CD4-positive, alpha-beta T cell (primary cell): ENCODE results near the gene ZBTB7C. TPM values are rescaled to one million over a fixed set of nuclear protein-coding genes. Genes with fewer than 3 reads are reported as not detected.

Experiments
- ATAC-seq: fragments of 200-7000 bp; cut with Tn5 transposase; one replicate; pipeline ENCODE4 v1.10.0; 2022; ENCODE audit warnings: mild to moderate bottlenecking; ENCODE audit not compliant: poor library complexity
- CTCF ChIA-PET: fragments of 350-600 bp; sonication (Branson Sonifier 250); formaldehyde crosslinking; loops from one replicate; lab custom pipeline; 2021; ENCODE audit warnings: antibody characterized with exemption, inconsistent platforms; lab: Charles Lee
- POLR2A ChIA-PET: fragments of 350-600 bp; sonication (Branson Sonifier 250); formaldehyde crosslinking; loops from one replicate; lab custom pipeline; 2021; ENCODE audit warnings: antibody characterized with exemption, inconsistent platforms; lab: Charles Lee
- DNase-seq, 14 experiments: peaks; one replicate each; pipeline ENCODE4 v3.0.0-alpha.2; 2013 to 2020; ENCODE audit warnings: mixed read lengths in 2 of 14
- H3K27ac ChIP-seq, 2 donors: one replicate each; pipeline versions ENCODE4 v1.5.1 to v1.7.0; 2013; ENCODE audit warnings: low read length in 2 of 2, low read depth in 1 of 2, mild to moderate bottlenecking in 1 of 2
- H3K27me3 ChIP-seq, 2 experiments: 1 replicate in 1 of 2; 2 replicates in 1 of 2; pipeline versions ENCODE4 v1.6.1 to v1.7.0; 2013; ENCODE audit warnings: low read length in 2 of 2, control low read depth in 1 of 2, mild to moderate bottlenecking in 1 of 2, moderate library complexity in 1 of 2; ENCODE audit not compliant: insufficient read depth in 2 of 2, control insufficient read depth in 1 of 2
- H3K36me3 ChIP-seq: one replicate; pipeline ENCODE4 v1.6.1; 2013; ENCODE audit warnings: low read length, control low read depth; ENCODE audit not compliant: insufficient read depth
- H3K4me1 ChIP-seq: one replicate; pipeline ENCODE4 v1.6.1; 2013; ENCODE audit warnings: low read length, control low read depth; ENCODE audit not compliant: insufficient read depth
- H3K4me3 ChIP-seq: one replicate; pipeline ENCODE4 v1.5.1; 2013; ENCODE audit warnings: mild to moderate bottlenecking, low read length, moderate library complexity
- H3K9me3 ChIP-seq, 2 experiments: 1 replicate in 1 of 2; 2 replicates in 1 of 2; pipeline versions ENCODE4 v1.6.1 to v1.7.0; 2013; ENCODE audit warnings: low read length in 2 of 2, mild to moderate bottlenecking in 2 of 2, control low read depth in 1 of 2, moderate library complexity in 1 of 2; ENCODE audit not compliant: control insufficient read depth in 1 of 2, insufficient read depth in 1 of 2
- H3K27ac Mint-ChIP-seq: one replicate; pipeline ENCODE4 v1.8.0; 2020; ENCODE audit warnings: mixed read lengths
- H3K27me3 Mint-ChIP-seq: one replicate; pipeline ENCODE4 v1.8.0; 2021; ENCODE audit warnings: mixed read lengths
- H3K36me3 Mint-ChIP-seq: one replicate; pipeline ENCODE4 v1.8.0; 2021; ENCODE audit warnings: low read depth, mixed read lengths
- H3K4me1 Mint-ChIP-seq: one replicate; pipeline ENCODE4 v1.8.0; 2021; ENCODE audit warnings: low read depth, mixed read lengths
- H3K4me3 Mint-ChIP-seq: one replicate; pipeline ENCODE4 v1.8.0; 2020; ENCODE audit warnings: mild to moderate bottlenecking, mixed read lengths
- H3K9me3 Mint-ChIP-seq: one replicate; pipeline ENCODE4 v1.8.0; 2020; ENCODE audit warnings: mixed read lengths
- intact Hi-C, 2 experiments: fragments of 100-400 bp; cut with DNase I in 1 of 2; cut with micrococcal nuclease in 1 of 2; formaldehyde crosslinking; loops; one replicate each; pipeline versions ENCODE4 v1.15.1 to v1.9.0; 2023 to 2025; cut with DNase I, micrococcal nuclease
- total RNA-seq, 174 experiments: library from RNA in 2 of 174; stranded (reverse) in 2 of 174; gene quantifications; one replicate each; pipeline ENCODE4 v1.2.3 and lab custom pipeline; 2021 to 2026
- TF ChIP-seq, protein P1 (sequence below): fragments of 200-600 bp; IDR thresholded peaks from one replicate; pipeline ENCODE4 v1.8.0; 2022; ENCODE audit warnings: antibody characterized with exemption, mild to moderate bottlenecking

ZBTB7C gene
- total RNA-seq, 2 experiments from 2014 or later = not detected

DNA sequence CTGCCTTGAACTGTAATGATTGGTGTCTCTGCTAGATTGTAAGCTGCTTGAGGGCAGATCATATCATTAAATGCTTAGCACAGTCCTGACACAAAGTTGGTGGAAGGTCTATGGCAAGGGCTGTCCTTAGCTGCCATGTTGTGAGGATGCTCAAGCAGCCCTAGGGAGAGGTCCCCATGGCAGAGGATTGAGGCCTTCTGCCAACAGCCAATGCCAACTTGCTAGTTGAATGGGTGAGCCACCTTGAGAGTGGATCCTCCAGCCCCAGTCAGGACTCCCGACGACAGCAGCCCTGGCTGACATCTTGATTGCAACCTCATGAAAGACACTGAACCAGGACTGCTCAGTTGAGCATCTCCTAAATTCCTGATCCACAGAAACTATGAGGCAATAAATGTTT is 363.4 kb downstream of the ZBTB7C start:
- TF ChIP-seq, protein P1, sequence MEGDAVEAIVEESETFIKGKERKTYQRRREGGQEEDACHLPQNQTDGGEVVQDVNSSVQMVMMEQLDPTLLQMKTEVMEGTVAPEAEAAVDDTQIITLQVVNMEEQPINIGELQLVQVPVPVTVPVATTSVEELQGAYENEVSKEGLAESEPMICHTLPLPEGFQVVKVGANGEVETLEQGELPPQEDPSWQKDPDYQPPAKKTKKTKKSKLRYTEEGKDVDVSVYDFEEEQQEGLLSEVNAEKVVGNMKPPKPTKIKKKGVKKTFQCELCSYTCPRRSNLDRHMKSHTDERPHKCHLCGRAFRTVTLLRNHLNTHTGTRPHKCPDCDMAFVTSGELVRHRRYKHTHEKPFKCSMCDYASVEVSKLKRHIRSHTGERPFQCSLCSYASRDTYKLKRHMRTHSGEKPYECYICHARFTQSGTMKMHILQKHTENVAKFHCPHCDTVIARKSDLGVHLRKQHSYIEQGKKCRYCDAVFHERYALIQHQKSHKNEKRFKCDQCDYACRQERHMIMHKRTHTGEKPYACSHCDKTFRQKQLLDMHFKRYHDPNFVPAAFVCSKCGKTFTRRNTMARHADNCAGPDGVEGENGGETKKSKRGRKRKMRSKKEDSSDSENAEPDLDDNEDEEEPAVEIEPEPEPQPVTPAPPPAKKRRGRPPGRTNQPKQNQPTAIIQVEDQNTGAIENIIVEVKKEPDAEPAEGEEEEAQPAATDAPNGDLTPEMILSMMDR = no peak
- no peak for DNase-seq
- H3K36me3 ChIP-seq = no peaks in the 10 kb centered on the region
- H3K4me1 Mint-ChIP-seq = no peaks in the 10 kb centered on the region
- ATAC-seq = no peak
- H3K36me3 Mint-ChIP-seq = no peaks in the 10 kb centered on the region
- POLR2A ChIA-PET = no interaction called here
- H3K4me1 ChIP-seq = no peaks in the 10 kb centered on the region
- no peak overlapping the region for H3K4me3 ChIP-seq
- no peak overlapping the region for H3K27ac ChIP-seq
- CTCF ChIA-PET = no interaction called here
- intact Hi-C loops = no loop called here
- no peak overlapping the region for H3K27ac Mint-ChIP-seq
- peaks cover 0 to 2% of the 10 kb centered on the region in 2 experiments for H3K27me3 ChIP-seq
- H3K4me3 Mint-ChIP-seq = no peak overlapping the region
- peaks cover 0 to 14% of the 10 kb centered on the region in 2 experiments for H3K9me3 ChIP-seq
- peaks cover 4% of the 10 kb centered on the region for H3K9me3 Mint-ChIP-seq
- H3K27me3 Mint-ChIP-seq = peaks cover 25% of the 10 kb centered on the region

DNA sequence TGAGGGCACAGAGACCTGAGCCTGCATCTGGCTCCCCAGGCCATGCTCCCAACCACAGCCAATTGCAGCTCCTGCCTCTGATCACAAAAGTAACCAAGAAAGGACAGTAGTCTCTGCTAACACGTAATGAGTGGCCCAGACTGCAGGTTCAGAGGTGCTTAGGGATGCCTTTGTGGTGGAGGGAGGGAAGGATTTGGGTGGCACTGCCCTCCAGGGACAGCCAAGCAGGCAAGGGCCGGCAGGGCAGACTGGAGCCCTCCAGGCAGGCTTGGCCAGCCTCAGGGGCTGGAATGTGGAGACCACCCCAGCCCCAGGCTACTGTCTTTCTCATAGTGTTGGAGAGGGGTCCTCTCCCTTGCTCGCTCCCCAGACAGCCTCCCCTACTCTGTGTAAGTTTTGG is 364.2 kb downstream of the ZBTB7C start:
- intact Hi-C loops = no loop called here
- H3K36me3 Mint-ChIP-seq = no peaks in the 10 kb centered on the region
- H3K4me3 Mint-ChIP-seq = no peak overlapping the region
- no peaks in the 10 kb centered on the region for H3K4me1 Mint-ChIP-seq
- H3K27ac Mint-ChIP-seq = no peak overlapping the region
- H3K4me3 ChIP-seq = no peak overlapping the region
- H3K9me3 ChIP-seq = peaks cover 0 to 16% of the 10 kb centered on the region in 2 experiments
- peaks cover 4% of the 10 kb centered on the region for H3K9me3 Mint-ChIP-seq
- no peak for ATAC-seq
- H3K27me3 Mint-ChIP-seq = peaks cover 25% of the 10 kb centered on the region
- no peak for DNase-seq
- H3K4me1 ChIP-seq = no peaks in the 10 kb centered on the region
- TF ChIP-seq, protein P1 = no peak
- peaks cover 0 to 2% of the 10 kb centered on the region in 2 experiments for H3K27me3 ChIP-seq
- H3K27ac ChIP-seq = no peak overlapping the region
- ChIA-PET CTCF (no interaction called here), POLR2A (no interaction called here)
- no peaks in the 10 kb centered on the region for H3K36me3 ChIP-seq

DNA sequence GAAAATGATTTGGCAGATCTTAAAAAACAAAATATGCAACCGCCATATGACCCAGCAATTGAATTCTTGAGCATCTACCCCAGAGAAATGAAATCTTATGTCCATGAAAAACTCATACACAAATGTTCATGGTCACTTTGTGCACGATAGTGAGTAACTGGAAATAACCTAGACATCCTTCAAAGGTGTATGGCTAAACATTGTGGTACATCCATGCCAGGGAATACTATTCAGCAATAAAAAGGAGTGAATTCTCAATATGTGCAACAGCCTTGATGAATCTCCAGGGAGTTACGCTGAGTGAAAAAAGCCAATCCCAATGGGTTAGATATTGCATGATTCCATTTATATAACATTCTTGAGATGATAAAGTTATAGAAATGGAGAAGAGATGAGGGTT is 366.0 kb downstream of the ZBTB7C start:
- H3K4me3 Mint-ChIP-seq = no peak overlapping the region
- no peak overlapping the region for H3K27ac Mint-ChIP-seq
- H3K27me3 ChIP-seq = peaks cover 0 to 2% of the 10 kb centered on the region in 2 experiments
- H3K9me3 Mint-ChIP-seq = peaks cover 4% of the 10 kb centered on the region
- DNase-seq (no peak), ATAC-seq (no peak)
- peaks cover 0 to 20% of the 10 kb centered on the region in 2 experiments for H3K9me3 ChIP-seq
- no peaks in the 10 kb centered on the region for H3K36me3 Mint-ChIP-seq
- H3K4me3 ChIP-seq = no peak overlapping the region
- H3K4me1 Mint-ChIP-seq = no peaks in the 10 kb centered on the region
- no peaks in the 10 kb centered on the region for H3K36me3 ChIP-seq
- ChIA-PET CTCF (no interaction called here), POLR2A (no interaction called here)
- H3K4me1 ChIP-seq = no peaks in the 10 kb centered on the region
- no peak overlapping the region for H3K27ac ChIP-seq
- intact Hi-C loops = no loop called here
- H3K27me3 Mint-ChIP-seq = peaks cover 13% of the 10 kb centered on the region
- TF ChIP-seq, protein P1 = no peak
